Liver (tissue), 9 donors: ENCODE data around the gene SMIM15. TPM values are rescaled to one million over a fixed set of nuclear protein-coding genes. Genes with fewer than 3 reads are reported as not detected.

ENCODE experiments used
- DNase-seq: peaks from one replicate; pipeline ENCODE4 v3.0.0-alpha.2; 2017; ENCODE audit warnings: low spot score
- H3K27ac ChIP-seq, 2 donors: one replicate each; pipeline ENCODE4 v1.7.0; 2013; ENCODE audit warnings: inconsistent platforms in 2 of 2, low read length in 2 of 2, control low read depth in 1 of 2, low read depth in 1 of 2, mild to moderate bottlenecking in 1 of 2
- H3K27me3 ChIP-seq, 4 donors: one replicate each; pipeline versions ENCODE4 v1.6.1 to v1.7.0; 2013; ENCODE audit warnings: low read length in 3 of 4, inconsistent platforms in 1 of 4, mild to moderate bottlenecking in 1 of 4, moderate library complexity in 1 of 4; ENCODE audit not compliant: control insufficient read depth in 4 of 4, insufficient read depth in 4 of 4
- H3K36me3 ChIP-seq, 4 donors: one replicate each; pipeline versions ENCODE4 v1.6.1 to v1.7.0; 2013; ENCODE audit warnings: low read length in 3 of 4, mild to moderate bottlenecking in 3 of 4, low read depth in 1 of 4, moderate library complexity in 1 of 4; ENCODE audit not compliant: control insufficient read depth in 4 of 4, insufficient read depth in 3 of 4
- H3K4me1 ChIP-seq, 4 donors: one replicate each; pipeline versions ENCODE4 v1.6.1 to v1.7.0; 2013; ENCODE audit warnings: low read length in 3 of 4, mild to moderate bottlenecking in 3 of 4, moderate library complexity in 1 of 4; ENCODE audit not compliant: control insufficient read depth in 4 of 4, insufficient read depth in 4 of 4
- H3K4me3 ChIP-seq, 3 donors: one replicate each; pipeline versions ENCODE4 v1.6.1 to v1.7.0; 2013; ENCODE audit warnings: low read length in 3 of 3, control low read depth in 1 of 3, low read depth in 1 of 3, mild to moderate bottlenecking in 1 of 3
- H3K9ac ChIP-seq, 2 donors: one replicate each; pipeline ENCODE4 v1.7.0; 2013; ENCODE audit warnings: low read length in 2 of 2, mild to moderate bottlenecking in 2 of 2, moderate library complexity in 2 of 2, control low read depth in 1 of 2, low read depth in 1 of 2
- H3K9me3 ChIP-seq, 4 donors: one replicate each; pipeline versions ENCODE4 v1.6.1 to v1.7.0; 2013; ENCODE audit warnings: low read length in 3 of 4; ENCODE audit not compliant: control insufficient read depth in 4 of 4
- EGR1 ChIP-seq, 2 donors: IDR thresholded peaks; 2 replicates each; pipeline ENCODE4 v1.6.1; 2016 to 2018; ENCODE audit warnings: antibody characterized with exemption in 2 of 2, low read depth in 2 of 2
- FOXA1 ChIP-seq: IDR thresholded peaks from 2 replicates; pipeline ENCODE4 v1.6.1; 2016; ENCODE audit warnings: antibody characterized with exemption
- FOXA2 ChIP-seq: IDR thresholded peaks from 2 replicates; pipeline ENCODE4 v1.6.1; 2016; ENCODE audit warnings: antibody characterized with exemption
- GABPA ChIP-seq, 2 donors: IDR thresholded peaks in 1 of 2; conservative IDR thresholded peaks in 1 of 2; 2 replicates each; pipeline ENCODE4 v1.6.1; 2016; ENCODE audit warnings: antibody characterized with exemption in 2 of 2, mild to moderate bottlenecking in 1 of 2, moderate library complexity in 1 of 2
- HNF4G ChIP-seq: IDR thresholded peaks from 2 replicates; pipeline ENCODE4 v1.6.1; 2016; ENCODE audit warnings: antibody characterized with exemption
- JUND ChIP-seq, 2 donors: IDR thresholded peaks; 2 replicates each; pipeline ENCODE4 v1.6.1; 2016; ENCODE audit warnings: antibody characterized with exemption in 2 of 2
- NR2F2 ChIP-seq: IDR thresholded peaks from 2 replicates; pipeline ENCODE4 v1.6.1; 2016; ENCODE audit warnings: antibody characterized with exemption
- RAD21 ChIP-seq, 2 donors: IDR thresholded peaks; 2 replicates each; pipeline ENCODE4 v1.6.1; 2016; ENCODE audit warnings: antibody characterized with exemption in 2 of 2, mild to moderate bottlenecking in 2 of 2
- RXRA ChIP-seq, 2 donors: IDR thresholded peaks; 2 replicates each; pipeline ENCODE4 v1.6.1; 2017 to 2018; ENCODE audit warnings: antibody characterized with exemption in 2 of 2, mild to moderate bottlenecking in 1 of 2
- SP1 ChIP-seq: IDR thresholded peaks from 2 replicates; pipeline ENCODE4 v1.6.1; 2018; ENCODE audit warnings: antibody characterized with exemption, mild to moderate bottlenecking
- TAF1 ChIP-seq: conservative IDR thresholded peaks from 2 replicates; pipeline ENCODE4 v1.6.1; 2016; ENCODE audit warnings: antibody characterized with exemption, mild to moderate bottlenecking
- YY1 ChIP-seq: IDR thresholded peaks from 2 replicates; pipeline ENCODE4 v1.6.1; 2016; ENCODE audit warnings: antibody characterized with exemption, mild to moderate bottlenecking
- WGBS: extraction: QIAGEN DNeasy Blood & Tissue Kit; methylation state at CpG from one replicate; pipeline ENCODE4 v1.1.7; 2013; 5-methylcytosine and 5-hydroxymethylcytosine counted together
- polyA plus RNA-seq, 2 donors: library from polyadenylated mRNA; stranded (reverse) in 1 of 2; unstranded in 1 of 2; fragments of 200-250 nt in 1 of 2; fragments of >200 nt in 1 of 2; fragmentation: Nextera tagmentation in 1 of 2; extraction: Ambion mirVana in 1 of 2; gene quantifications; one replicate each; pipeline versions ENCODE4 v1.2.1 to v1.2.3, GENCODE V29; 2013 to 2015
- total RNA-seq, 2 donors: library from RNA; depleted of rRNA; stranded (reverse); fragments of >200 nt; gene quantifications; one replicate each; pipeline ENCODE4 v1.2.3, GENCODE V29; 2014
- TF ChIP-seq, protein P1 (sequence below): IDR thresholded peaks from 2 replicates; pipeline ENCODE4 v1.6.1; 2016; ENCODE audit warnings: antibody characterized with exemption, mild to moderate bottlenecking
- TF ChIP-seq, protein P2 (sequence below): IDR thresholded peaks from 2 replicates; pipeline ENCODE4 v1.6.1; 2016; ENCODE audit warnings: antibody characterized with exemption
- TF ChIP-seq, protein P3 (sequence below): fragments of 150-350 bp; IDR thresholded peaks from 2 replicates; pipeline ENCODE4 v1.5.1; 2017; ENCODE audit warnings: improper control_type of control experiment, low read depth, low read length; ENCODE audit not compliant: missing input control
- TF ChIP-seq, protein P4 (sequence below): IDR thresholded peaks from 2 replicates; pipeline ENCODE4 v1.6.1; 2016; ENCODE audit warnings: antibody characterized with exemption
- TF ChIP-seq, protein P5 (sequence below): IDR thresholded peaks from 2 replicates; pipeline ENCODE4 v1.6.1; 2016; ENCODE audit warnings: antibody characterized with exemption
- donor health status: healthy.
- donor health status: healthy.
- donor health status: healthy.
- donor health status: healthy.
- donor health status: healthy.

Gene SMIM15
- total and polyA plus RNA-seq, 4 donors, result 20.1 to 31.2 (median 24.4) TPM

DNA sequence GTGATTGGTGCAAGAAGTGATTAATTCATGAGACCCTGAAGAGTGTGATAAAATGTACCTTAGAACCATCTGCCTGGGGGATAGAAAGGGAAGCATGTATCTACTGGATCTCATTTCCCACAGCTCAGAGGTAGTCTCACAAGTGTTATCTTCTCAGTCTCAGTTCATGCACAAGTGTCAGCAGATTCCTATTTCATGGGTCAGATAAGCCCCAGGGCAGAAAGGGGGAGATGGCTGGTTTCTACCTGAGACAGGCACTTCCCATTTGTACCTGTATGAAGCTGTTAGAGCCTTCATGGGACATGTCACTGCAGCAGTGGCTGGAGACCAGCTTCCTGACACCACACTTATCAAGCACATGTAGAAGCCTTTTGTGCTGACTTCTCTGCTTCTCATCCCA is 45.6 kb upstream of the SMIM15 start:
- H3K4me1 ChIP-seq, result no peaks in the 10 kb centered on the region
- no peak overlapping the region for H3K9ac ChIP-seq
- H3K9me3 ChIP-seq, result peaks cover 0 to 3% (median 0%) of the 10 kb centered on the region in 4 donors
- H3K27me3 ChIP-seq, result no peaks in the 10 kb centered on the region
- H3K4me3 ChIP-seq, result no peak overlapping the region
- TF ChIP-seq EGR1 (IDR thresholded peaks at IDR 0.05; ENCODE audit: low read depth in 2 of 2) (no peak), FOXA1 (no peak), YY1 (no peak), TAF1 (no peak), RXRA (IDR thresholded peaks at IDR 0.05) (no peak), NR2F2 (no peak)
- TF ChIP-seq, protein P1, sequence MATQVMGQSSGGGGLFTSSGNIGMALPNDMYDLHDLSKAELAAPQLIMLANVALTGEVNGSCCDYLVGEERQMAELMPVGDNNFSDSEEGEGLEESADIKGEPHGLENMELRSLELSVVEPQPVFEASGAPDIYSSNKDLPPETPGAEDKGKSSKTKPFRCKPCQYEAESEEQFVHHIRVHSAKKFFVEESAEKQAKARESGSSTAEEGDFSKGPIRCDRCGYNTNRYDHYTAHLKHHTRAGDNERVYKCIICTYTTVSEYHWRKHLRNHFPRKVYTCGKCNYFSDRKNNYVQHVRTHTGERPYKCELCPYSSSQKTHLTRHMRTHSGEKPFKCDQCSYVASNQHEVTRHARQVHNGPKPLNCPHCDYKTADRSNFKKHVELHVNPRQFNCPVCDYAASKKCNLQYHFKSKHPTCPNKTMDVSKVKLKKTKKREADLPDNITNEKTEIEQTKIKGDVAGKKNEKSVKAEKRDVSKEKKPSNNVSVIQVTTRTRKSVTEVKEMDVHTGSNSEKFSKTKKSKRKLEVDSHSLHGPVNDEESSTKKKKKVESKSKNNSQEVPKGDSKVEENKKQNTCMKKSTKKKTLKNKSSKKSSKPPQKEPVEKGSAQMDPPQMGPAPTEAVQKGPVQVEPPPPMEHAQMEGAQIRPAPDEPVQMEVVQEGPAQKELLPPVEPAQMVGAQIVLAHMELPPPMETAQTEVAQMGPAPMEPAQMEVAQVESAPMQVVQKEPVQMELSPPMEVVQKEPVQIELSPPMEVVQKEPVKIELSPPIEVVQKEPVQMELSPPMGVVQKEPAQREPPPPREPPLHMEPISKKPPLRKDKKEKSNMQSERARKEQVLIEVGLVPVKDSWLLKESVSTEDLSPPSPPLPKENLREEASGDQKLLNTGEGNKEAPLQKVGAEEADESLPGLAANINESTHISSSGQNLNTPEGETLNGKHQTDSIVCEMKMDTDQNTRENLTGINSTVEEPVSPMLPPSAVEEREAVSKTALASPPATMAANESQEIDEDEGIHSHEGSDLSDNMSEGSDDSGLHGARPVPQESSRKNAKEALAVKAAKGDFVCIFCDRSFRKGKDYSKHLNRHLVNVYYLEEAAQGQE, result no peak
- TF ChIP-seq, protein P2, sequence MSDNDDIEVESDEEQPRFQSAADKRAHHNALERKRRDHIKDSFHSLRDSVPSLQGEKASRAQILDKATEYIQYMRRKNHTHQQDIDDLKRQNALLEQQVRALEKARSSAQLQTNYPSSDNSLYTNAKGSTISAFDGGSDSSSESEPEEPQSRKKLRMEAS, result no peak
- TF ChIP-seq, protein P3, sequence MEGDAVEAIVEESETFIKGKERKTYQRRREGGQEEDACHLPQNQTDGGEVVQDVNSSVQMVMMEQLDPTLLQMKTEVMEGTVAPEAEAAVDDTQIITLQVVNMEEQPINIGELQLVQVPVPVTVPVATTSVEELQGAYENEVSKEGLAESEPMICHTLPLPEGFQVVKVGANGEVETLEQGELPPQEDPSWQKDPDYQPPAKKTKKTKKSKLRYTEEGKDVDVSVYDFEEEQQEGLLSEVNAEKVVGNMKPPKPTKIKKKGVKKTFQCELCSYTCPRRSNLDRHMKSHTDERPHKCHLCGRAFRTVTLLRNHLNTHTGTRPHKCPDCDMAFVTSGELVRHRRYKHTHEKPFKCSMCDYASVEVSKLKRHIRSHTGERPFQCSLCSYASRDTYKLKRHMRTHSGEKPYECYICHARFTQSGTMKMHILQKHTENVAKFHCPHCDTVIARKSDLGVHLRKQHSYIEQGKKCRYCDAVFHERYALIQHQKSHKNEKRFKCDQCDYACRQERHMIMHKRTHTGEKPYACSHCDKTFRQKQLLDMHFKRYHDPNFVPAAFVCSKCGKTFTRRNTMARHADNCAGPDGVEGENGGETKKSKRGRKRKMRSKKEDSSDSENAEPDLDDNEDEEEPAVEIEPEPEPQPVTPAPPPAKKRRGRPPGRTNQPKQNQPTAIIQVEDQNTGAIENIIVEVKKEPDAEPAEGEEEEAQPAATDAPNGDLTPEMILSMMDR, result no peak
- TF ChIP-seq, protein P4, sequence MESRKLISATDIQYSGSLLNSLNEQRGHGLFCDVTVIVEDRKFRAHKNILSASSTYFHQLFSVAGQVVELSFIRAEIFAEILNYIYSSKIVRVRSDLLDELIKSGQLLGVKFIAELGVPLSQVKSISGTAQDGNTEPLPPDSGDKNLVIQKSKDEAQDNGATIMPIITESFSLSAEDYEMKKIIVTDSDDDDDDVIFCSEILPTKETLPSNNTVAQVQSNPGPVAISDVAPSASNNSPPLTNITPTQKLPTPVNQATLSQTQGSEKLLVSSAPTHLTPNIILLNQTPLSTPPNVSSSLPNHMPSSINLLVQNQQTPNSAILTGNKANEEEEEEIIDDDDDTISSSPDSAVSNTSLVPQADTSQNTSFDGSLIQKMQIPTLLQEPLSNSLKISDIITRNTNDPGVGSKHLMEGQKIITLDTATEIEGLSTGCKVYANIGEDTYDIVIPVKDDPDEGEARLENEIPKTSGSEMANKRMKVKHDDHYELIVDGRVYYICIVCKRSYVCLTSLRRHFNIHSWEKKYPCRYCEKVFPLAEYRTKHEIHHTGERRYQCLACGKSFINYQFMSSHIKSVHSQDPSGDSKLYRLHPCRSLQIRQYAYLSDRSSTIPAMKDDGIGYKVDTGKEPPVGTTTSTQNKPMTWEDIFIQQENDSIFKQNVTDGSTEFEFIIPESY, result no peak
- TF ChIP-seq, protein P5, sequence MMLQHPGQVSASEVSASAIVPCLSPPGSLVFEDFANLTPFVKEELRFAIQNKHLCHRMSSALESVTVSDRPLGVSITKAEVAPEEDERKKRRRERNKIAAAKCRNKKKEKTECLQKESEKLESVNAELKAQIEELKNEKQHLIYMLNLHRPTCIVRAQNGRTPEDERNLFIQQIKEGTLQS, result no peak
- no peaks in the 10 kb centered on the region for H3K36me3 ChIP-seq
- H3K27ac ChIP-seq, result no peak overlapping the region
- no peak for DNase-seq

DNA sequence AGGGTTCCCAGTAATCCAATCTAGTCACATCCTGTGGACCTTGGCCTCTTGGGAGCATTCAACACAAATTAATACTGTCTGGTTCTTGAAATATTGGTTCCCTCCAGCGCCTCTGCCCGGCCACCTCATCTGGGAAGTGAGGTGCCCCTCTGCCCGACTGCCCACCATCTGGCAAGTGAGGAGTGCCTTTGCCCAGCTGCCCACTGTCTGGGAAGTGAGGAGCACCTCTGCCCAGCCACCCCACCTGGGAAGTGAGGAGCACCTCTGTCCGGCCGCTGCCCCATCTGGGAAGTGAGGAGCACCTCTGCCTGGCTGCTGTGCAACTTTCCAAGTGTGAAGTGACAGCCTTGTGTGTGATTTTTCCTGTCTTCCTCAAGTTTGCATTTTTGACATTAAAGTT is 42.7 kb upstream of the SMIM15 start:
- no peak overlapping the region for H3K9ac ChIP-seq
- H3K36me3 ChIP-seq, result no peaks in the 10 kb centered on the region
- H3K9me3 ChIP-seq, result peaks cover 0 to 3% (median 0%) of the 10 kb centered on the region in 4 donors
- 95% methylated on average over 5 of the region's 5 CpGs for WGBS
- no peak overlapping the region for H3K4me3 ChIP-seq
- H3K4me1 ChIP-seq, result no peaks in the 10 kb centered on the region
- H3K27ac ChIP-seq, result no peak overlapping the region
- no peak for DNase-seq
- H3K27me3 ChIP-seq, result no peaks in the 10 kb centered on the region
- TF ChIP-seq, protein P2, result no peak
- no peak for TF ChIP-seq YY1
- no peak for TF ChIP-seq FOXA2
- no peak for TF ChIP-seq JUND (IDR thresholded peaks at IDR 0.05)
- TF ChIP-seq NR2F2, result no peak
- TF ChIP-seq FOXA1, result no peak
- TF ChIP-seq TAF1, result no peak
- no peak for TF ChIP-seq RXRA (IDR thresholded peaks at IDR 0.05)
- TF ChIP-seq, protein P3, result no peak
- TF ChIP-seq, protein P1, result no peak
- no peak for TF ChIP-seq GABPA (IDR thresholded peaks at IDR 0.05 in 1 of 2, conservative IDR thresholded peaks at IDR 0.05 in 1 of 2)
- no peak for TF ChIP-seq RAD21 (IDR thresholded peaks at IDR 0.05)
- TF ChIP-seq SP1, result no peak
- no peak for TF ChIP-seq EGR1 (IDR thresholded peaks at IDR 0.05; ENCODE audit: low read depth in 2 of 2)
- TF ChIP-seq, protein P5, result no peak
- no peak for TF ChIP-seq HNF4G
